ENCODE measurements around the gene TNS3.

- TF ChIP-seq CTCF (conservative IDR thresholded peaks at IDR 0.05) (no peak), EZH2 (IDR thresholded peaks at IDR 0.05; ENCODE audit: low read depth) (no peak)
These were observed 12.5 kb upstream of the TNS3 start for GRCh38 chr7:47594406-47594805.
